NCI-H82 treated with DMSO at 0.1 percent for 48 hours (cell line): ENCODE data around the gene COL5A1.

ENCODE experiments used
- DNase-seq: peaks from one replicate; lab custom pipeline; 2025; ENCODE audit not compliant: unreplicated experiment; lab: John Stamatoyannopoulos, UW

The COL5A1 gene

GRCh38 chr9:134781591-134782302 lies 140.1 kb downstream of the COL5A1 start:
- DNase-seq: no peak

GRCh38 chr9:134782921-134783698 lies 141.5 kb downstream of the COL5A1 start:
- no peak for DNase-seq

DNA sequence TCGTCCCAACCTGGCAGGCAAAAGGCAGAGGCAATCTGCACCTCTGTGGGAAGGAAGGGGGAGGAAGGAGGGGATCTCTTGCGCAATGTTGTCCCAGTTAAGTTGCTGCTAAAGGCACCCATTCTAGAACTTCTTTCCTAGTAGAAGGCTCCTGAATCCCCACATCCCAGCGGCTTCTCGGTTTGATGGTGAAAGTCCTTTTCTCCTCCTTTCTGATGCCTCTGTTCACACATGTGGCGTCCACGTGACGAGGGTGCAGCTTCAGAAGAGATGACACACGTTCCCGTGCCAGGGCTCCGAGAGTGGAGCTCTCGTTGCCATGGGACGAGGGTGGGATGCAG lies 142.1 kb downstream of the COL5A1 start:
- DNase-seq: no peak

- no peak for DNase-seq
Observed at GRCh38 chr9:134784577-134785305, 143.1 kb downstream of the COL5A1 start.

GRCh38 chr9:134785325-134786108 lies 143.9 kb downstream of the COL5A1 start:
- DNase-seq: no peak

DNA sequence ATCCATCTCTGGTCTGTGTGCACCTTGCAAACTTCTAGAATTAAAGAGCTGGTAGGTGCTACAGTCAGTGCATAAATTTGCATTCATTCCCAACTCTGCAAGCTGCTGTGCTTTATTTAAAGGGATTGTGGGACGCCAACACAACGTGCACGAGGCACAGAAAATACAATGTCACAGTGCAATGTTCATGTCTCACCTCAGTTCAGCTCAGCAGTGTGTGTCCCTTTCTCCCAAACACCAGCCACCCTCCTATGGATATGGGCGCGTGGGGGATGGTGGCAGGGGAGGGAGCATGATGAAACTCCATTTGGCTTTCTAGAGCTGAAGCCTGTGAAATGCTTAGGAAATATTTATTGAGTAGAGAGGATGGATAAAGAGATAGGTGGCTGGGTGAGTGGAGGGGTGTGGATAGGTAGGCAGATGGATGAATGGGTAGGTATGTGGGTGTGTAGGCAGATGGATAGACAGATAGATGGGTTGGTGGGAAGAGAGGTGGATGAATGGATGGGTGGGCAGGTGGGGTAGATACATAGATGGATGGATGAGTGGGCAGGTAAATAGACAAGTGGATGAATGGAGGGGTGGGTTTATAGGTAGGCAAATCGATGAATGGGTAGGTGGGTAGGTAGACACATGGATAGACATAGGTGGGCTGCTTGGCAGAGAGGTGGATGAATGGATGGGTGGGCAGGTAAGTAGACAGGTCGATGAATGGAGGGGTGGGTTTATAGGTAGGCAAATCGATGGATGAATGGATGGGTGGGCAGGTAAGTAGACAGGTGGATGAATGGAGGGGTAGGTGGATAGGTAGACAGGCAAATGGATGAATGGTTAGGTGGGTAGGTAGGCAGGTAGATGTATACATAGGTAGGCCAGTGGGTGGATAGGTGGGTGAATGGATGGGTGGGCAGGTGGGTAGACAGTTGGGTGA lies 146.3 kb downstream of the COL5A1 start:
- DNase-seq: no peak

- DNase-seq: no peak
Observed at GRCh38 chr9:134789168-134789567, 147.6 kb downstream of the COL5A1 start.

DNA sequence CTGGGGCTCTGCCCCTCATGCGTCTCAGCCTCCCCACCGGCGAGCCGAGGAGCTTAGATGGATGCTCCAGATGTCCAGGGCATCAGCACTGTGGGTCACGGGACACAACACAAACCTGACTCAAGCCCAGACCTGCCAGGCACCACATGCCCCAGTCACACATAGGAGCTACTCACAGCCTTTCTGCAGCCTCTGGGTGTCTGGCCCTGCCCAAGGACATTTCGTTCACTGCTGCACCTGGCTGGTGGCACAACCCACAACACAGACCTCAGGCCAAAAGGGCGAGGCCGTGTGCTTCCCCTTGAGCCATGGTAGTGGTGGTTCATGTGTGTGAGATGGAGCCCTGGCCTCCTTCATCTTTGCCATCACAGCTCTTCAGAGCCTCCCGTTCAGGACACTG lies 149.4 kb downstream of the COL5A1 start:
- DNase-seq: no peak

DNA sequence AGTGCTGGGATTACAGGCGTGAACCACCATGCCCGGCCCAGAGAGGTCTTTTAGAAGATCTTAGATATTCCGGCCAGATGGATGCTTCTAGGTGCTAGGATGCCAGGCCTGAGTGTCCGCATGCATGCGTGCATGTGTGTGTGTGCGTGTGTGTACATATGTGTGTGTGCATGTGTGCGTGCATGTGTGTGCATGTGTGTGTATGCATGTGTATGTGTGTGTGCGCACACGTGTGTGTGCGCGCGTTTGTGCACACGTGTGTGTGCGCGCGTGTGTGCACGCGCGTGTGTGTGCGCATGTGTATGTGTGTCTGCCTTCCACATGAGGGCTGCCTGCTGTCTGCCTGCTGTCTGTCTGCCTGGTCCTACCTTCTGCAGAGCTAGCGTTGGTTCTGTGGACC lies 151.0 kb downstream of the COL5A1 start:
- DNase-seq: no peak

DNA sequence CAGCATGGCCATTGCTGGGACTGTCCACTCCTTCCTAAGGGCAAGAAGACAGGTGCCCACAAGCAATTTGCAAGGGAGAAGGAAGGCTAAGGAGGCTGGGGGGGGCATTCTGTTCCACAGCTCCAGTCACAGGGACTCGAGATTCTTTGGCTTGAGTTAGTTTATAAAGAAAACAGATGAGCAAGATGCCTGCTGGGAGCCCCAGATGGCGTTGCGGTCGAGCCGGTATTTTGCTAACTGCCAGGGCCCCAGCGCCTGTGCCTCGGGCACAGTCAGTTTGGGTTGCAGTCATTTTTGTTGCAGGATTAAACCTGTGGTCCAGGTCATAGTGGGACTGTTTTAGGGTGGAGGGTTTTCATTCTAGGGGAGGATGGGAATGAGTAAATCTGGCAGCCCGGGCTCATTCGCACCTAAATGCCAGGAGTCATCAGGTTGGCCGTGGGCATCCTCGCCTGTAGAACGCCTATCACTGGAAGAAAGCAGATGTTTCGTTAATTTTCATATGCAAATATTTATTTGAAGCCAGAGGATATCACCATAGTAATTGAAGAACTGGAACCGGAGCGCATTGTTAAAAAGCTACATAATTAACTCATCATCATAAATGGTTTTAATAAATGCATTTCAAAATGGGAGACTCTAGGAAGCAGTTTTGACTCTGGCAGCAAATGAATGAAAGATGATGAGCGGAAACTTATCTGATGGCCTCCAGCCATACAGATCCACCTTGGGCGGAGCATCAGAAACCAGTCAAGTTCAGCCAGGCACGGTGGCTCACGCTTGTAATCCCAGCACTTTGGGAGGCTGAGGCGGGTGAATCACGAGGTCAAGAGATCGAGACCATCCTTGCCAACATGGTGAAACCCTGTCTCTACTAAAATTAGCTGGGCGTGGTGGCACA lies 151.9 kb downstream of the COL5A1 start:
- DNase-seq: no peak

- DNase-seq: peak; percentile 38
Observed at GRCh38 chr9:134794663-134795370, 153.2 kb downstream of the COL5A1 start.

DNA sequence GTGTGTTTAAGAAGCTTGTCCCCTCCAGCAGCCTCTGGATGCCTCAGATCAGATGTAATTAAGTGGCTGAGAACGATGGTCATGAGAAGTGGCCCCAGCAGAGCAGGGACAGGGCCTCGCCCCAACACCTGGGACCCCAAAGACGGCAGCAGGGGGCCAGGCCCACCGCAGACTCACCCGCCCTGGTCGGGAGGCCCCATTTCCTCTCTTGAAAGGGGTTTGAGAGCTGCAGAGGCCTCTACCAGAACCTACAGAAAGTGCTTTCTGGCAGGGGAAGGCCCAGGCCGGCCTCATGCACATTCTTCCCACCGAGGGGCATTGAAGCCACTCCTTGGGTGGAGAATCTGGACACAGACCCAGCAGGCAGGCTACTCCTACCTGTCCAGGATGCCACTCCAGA lies 153.8 kb downstream of the COL5A1 start:
- DNase-seq: no peak

DNA sequence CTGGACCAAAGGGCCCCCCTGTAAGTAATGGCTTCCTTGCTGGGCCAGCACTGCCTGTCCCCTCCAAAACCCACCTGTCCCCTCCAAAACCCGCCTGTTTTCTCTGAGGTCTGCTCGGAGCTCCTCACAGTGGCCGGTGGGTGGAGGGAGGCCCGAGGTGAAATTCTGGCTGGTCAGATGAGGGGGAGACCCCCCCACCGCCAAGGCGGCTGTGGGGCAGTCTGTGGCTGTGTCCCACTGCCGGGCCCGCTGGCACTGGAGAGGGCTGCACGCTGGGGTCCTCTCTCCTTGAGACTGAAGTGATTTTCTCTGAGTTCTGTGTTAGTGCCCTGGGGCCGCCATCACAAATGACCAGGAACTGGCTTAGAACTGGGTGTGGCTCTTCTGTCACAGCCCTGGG lies 155.3 kb downstream of the COL5A1 start:
- DNase-seq: no peak

DNA sequence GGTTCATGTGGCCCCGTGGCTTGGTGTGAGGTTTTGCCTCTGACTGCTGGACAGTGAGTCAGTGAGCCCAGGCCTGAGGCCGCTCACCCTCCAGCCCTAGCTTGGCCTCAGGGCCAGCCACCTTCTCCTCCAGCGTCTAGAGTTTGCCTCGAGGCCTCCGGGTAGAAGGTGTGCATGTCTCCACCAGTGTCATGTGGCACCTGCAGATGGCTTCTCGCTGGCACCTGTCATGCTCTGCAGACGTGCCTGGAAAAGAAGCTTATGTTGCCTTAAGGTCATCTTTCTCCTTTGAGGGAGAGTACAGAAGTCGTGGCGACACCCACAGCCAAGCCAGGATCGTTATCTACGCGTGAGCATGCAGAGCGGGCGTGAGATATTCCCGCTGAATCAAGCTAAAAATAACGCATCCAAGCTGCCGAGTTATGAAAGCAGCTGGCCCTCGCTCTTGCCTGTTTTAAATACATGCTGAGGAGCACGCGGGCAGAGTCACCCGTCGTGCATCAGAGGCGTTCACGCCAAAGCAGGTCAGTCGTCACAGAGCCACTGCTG lies 159.3 kb downstream of the COL5A1 start:
- DNase-seq: no peak

DNA sequence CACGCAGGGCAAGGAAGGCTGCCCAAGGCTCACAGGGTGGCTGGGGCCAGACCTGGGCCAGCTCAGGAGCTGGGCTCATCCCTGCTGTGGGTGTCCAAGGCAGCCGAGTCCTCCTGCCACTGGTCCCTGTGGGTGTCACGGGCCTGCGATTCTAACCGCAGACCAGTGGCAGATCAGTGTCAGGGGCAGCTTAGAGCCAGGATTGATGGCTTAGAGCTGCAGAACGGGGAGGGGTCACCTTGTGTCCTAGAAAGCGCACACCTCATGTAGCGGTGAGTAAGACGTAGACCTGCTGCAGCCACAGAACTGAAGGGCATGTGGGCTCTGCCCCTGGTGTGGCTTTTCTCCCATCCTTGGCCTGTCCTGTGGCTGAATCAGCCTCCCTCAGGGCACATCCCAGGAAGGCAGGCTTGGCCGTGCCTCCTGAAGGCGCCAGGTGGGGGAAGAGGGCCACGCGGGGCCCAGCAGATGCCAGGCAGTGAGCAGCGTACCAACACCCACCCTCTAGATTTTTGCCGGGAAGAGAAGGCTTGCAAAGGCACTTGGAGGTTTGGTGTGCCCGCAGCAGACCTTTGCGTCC lies 160.7 kb downstream of the COL5A1 start:
- DNase-seq: peak; percentile 66

DNA sequence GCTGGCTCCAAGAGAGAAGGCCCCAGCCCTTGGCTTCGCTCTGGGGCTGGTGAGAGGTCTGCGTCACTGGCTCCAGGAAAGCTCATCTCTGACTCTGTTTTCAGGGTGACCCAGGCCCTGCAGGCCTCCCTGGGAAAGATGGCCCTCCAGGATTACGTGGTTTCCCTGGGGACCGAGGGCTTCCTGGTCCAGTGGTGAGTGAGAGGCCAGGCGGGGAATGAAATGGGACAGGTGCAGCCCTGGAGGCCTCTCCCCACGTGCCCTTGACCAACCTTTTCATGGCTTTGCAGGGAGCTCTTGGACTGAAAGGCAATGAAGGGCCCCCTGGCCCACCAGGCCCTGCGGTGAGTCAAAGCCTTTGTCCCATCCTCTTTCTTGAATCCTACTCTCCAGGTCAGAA lies 163.3 kb downstream of the COL5A1 start:
- no peak for DNase-seq

DNA sequence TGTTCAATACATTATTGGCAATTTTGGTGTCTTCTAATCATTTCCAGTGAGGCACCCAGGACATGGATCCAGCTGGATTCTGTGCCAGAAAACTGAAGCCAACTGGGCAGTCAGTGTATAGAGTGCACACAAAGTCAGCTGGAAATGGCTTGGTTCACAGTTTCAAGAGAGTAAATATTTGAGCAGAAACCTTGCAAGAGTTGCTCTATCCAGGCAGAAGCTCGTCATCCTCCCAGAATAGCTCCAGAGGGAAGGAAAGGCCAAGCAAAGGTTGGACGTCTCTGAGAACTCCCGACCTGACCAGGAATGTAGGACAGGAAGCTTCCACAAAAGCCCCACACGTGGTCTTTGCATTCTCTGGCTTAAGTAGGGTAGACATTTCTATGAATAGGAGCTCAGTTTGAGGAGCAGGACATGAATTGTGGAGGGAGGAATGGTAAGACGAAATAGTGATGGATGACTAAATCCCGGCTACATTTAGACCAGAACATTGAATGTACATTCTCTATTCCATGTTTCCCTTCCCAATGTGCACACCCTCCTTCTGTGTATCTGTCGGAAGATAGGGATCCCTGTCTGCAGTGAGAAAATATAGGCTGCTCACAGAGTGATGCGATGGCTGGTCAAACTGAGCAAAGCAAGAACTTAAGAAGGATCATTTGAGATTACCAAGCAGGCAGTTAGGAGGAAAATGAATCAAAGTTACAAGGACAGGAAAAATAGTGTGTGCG lies 166.3 kb downstream of the COL5A1 start:
- no peak for DNase-seq
